GM19324 (cell line): ENCODE data around the gene ZNF525.
A peak's percentile ranks its signal among the peaks of the same experiment; 100 is the strongest.
"Not testable (repeated sequence)": the region's sequence is repeated elsewhere in the genome, so short reads cannot be mapped to it uniquely, and the experiment has no call there.

Experiments
- ATAC-seq: cut with Tn5 transposase; IDR thresholded peaks from one replicate; pipeline ENCODE4 v1.9.1; 2021; ENCODE audit warnings: mild to moderate bottlenecking, moderate library complexity; ENCODE audit not compliant: unreplicated experiment, low FRiP score

Gene ZNF525

DNA sequence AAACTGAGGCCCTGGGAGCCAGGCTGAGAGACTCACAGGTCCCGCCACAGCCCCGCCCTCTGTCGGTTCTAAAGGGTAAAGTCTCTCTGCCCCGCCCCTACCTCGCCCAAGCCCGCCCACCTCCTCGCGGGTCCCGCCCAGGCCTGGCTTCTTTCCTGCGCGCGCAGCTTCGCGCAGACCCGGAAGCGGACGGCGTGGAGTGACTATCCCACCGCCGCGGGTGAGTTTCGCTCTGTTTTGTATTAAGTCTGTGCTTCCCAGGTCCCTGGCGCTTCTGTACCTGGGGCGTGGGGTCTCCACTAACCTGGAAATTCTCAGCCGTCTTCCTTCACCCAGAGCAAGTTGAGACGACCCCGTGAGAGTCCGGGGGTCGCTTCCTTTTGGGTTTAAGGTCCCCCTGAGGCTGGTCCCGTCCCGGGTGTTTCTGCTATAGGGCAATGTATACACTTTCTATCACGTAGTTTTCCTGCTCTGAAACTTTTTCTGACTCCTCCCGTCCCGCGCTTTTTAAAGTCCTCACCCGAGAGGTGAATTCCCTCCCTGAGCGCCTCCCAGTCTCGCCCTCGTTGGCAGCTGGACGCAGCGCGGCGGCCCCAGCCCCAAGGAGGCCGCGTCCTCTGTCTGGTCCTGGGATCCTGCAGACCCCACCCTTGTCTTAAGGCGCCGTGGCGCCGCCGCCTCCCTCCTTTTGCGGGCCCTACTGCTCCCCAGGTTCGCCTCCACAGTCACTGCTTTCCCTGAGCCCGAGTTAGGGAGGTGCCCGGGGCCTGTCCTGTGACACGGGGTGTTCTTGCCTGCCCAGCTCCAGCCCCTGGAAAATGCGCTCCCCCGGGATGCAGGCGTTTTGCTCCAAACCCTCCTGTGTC, 29.7 kb downstream of the ZNF525 start, which contains the start of gene ZNF765:
TSS of gene ZNF765 (plus strand) at position 176 of the 866 bp plus-strand sequence. CDS start 2,867 bp downstream, outside the sequence.
- ATAC-seq, result peak; percentile 92

GRCh38 chr19:53395840-53396524, 30.5 kb downstream of the ZNF525 start:
- ATAC-seq, result not testable (repeated sequence)

GRCh38 chr19:53396525-53396868, 31.0 kb downstream of the ZNF525 start:
- no peak for ATAC-seq

- not testable (repeated sequence) for ATAC-seq
Measured at GRCh38 chr19:53397918-53398317, 32.4 kb downstream of the ZNF525 start.

- ATAC-seq, result no peak
Measured at GRCh38 chr19:53409505-53410204, 44.1 kb downstream of the ZNF525 start.

GRCh38 chr19:53420520-53421315, 55.2 kb downstream of the ZNF525 start:
- not testable (repeated sequence) for ATAC-seq

DNA sequence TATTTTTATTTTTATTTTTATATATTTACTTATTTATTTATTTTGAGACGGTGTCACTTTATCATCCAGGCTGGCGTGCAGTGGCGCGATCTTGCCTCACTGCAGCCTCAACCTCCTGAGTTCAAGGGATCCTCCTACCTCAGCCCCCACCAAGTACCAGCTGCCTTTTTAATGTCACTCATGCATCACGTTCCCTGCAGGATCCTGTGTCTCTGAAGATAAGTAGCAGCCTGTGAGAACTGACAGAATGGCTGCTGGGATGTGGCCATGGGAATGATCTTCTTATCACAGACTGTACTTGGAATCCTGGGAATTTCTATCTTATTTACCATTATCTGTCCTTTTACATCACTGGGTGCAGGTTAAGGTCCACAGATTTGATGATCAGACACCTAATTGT, 57.0 kb downstream of the ZNF525 start:
- ATAC-seq, result no peak

GRCh38 chr19:53423074-53423473, 57.6 kb downstream of the ZNF525 start:
- not testable (repeated sequence) for ATAC-seq

- not testable (repeated sequence) for ATAC-seq
Measured at GRCh38 chr19:53423680-53424079, 58.2 kb downstream of the ZNF525 start.

- ATAC-seq, result no peak
Measured at GRCh38 chr19:53424968-53425597, 59.6 kb downstream of the ZNF525 start.

- ATAC-seq, result peak; percentile 99
Measured at GRCh38 chr19:53431399-53432087, 66.0 kb downstream of the ZNF525 start, which contains the start of gene ZNF761. Gene ZNF761 (plus strand): TSS chr19:53431984. CDS start chr19:53447269, 15,285 bp downstream.

DNA sequence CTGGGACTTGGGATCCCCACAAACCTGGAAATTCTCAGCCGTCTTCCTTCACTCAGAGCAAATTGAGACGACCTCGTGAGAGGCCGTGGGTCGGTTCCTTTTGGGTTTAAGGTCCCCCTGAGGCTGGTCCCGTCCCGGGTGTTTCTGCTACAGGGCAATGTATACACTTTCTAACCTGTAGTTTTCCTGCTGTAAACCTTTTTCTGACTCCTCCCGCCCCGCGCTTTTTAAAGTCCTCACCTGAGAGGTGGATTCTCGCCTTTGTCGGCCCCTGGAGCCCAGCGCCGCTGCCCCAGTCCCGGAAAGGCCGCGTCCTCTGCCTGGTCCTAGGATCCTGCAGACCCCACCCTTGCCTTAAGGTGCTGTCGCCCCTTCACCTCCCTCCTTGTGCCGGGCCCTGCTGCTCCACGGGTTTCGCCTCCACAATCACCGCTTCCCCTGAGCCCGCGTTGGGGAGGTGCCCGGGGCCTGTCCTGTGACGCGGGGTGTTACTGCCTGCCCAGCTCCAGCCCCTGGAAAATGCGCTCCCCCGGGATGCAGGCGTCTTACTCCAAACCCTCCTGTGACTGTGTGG, 66.7 kb downstream of the ZNF525 start:
- peak; percentile 3 for ATAC-seq
